ENCODE measurements around the gene BPIFB4. TPM values are rescaled to one million over a fixed set of nuclear protein-coding genes. Genes with fewer than 3 reads are reported as not detected.

Gene BPIFB4
- total RNA-seq, 1 donor from 2014 or later, result not detected

DNA sequence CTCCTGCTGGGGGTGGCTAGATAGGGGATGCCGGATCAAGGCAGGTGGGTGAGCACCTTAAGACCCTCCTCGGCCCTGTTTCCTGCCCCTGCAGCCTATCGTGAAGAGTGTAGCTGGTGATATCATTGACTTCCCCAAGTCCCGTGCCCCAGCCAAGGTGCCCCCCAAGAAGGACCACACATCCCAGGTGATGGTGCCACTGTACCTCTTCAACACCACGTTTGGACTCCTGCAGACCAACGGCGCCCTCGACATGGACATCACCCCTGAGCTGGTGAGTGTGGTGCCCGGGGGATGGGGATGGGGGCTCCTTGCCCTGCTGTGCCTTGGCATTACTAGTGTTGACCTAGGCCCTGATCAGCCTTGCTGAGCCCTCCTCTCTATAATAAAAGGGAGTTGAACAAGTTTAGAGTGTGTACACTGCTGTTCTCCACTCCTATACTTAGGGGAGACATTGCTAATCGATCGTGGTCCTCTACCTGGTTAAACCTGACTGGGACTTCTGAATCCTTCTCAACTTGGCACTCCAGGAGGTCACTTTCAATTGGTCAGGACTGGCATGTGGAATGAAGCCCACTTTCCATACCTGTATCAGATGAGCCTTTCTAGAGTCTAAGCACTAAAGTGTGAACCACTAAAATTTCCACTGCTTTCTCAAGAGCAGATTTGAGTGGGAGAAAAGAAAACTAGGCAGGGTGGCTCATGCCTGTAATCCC is 14.7 kb upstream of the BPIFB4 start:
- DNase-seq (no peak), ATAC-seq (ENCODE audit: low read depth) (no peak)
- H3K9me3 Mint-ChIP-seq, result no peaks in the 10 kb centered on the region
- POLR2A ChIA-PET, result no interaction called here
- CTCF ChIA-PET, result interaction anchor here (0.6 kb wide), 2 partner anchors 182 to 1904 kb away, joined by 3 to 4 read pairs; no protein-coding TSS in a partner anchor
- intact Hi-C loops (cut with micrococcal nuclease), result no loop called here
- TF ChIP-seq, protein P1, sequence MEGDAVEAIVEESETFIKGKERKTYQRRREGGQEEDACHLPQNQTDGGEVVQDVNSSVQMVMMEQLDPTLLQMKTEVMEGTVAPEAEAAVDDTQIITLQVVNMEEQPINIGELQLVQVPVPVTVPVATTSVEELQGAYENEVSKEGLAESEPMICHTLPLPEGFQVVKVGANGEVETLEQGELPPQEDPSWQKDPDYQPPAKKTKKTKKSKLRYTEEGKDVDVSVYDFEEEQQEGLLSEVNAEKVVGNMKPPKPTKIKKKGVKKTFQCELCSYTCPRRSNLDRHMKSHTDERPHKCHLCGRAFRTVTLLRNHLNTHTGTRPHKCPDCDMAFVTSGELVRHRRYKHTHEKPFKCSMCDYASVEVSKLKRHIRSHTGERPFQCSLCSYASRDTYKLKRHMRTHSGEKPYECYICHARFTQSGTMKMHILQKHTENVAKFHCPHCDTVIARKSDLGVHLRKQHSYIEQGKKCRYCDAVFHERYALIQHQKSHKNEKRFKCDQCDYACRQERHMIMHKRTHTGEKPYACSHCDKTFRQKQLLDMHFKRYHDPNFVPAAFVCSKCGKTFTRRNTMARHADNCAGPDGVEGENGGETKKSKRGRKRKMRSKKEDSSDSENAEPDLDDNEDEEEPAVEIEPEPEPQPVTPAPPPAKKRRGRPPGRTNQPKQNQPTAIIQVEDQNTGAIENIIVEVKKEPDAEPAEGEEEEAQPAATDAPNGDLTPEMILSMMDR (IDR thresholded peaks at IDR 0.05), result no peak
- no peaks in the 10 kb centered on the region for H3K27me3 Mint-ChIP-seq
- H3K27ac Mint-ChIP-seq, result no peak overlapping the region
- no peaks in the 10 kb centered on the region for H3K4me1 Mint-ChIP-seq
- H3K4me3 Mint-ChIP-seq, result no peak overlapping the region
- no peaks in the 10 kb centered on the region for H3K36me3 Mint-ChIP-seq (ENCODE audit: low read depth)

DNA sequence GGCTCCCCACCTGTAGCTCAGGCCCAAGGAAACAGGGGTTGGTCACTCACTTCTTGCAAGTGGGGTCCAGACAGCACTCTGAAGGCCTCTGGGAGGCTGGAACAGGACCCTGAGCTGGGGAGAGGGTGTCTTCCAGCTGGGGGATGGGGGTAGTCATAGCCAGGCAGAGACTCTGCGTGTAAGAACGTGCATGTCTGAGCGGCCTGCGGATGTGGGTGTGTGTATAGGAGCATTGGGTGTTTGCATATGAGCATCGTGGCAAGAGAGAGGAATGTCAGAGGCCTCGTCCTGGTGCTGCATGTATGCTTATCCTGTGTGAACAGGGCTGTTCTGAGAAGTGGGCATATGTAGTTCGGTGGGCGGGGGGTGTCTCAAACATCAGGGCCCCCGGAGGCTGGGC is 13.7 kb upstream of the BPIFB4 start:
- intact Hi-C loops (cut with micrococcal nuclease), result no loop called here
- H3K36me3 Mint-ChIP-seq (ENCODE audit: low read depth), result no peaks in the 10 kb centered on the region
- TF ChIP-seq, protein P1 (IDR thresholded peaks at IDR 0.05), result no peak
- H3K27ac Mint-ChIP-seq, result no peak overlapping the region
- DNase-seq (no peak), ATAC-seq (ENCODE audit: low read depth) (no peak)
- ChIA-PET POLR2A (no interaction called here), CTCF (no interaction called here)
- no peak overlapping the region for H3K4me3 Mint-ChIP-seq
- no peaks in the 10 kb centered on the region for H3K27me3 Mint-ChIP-seq
- no peaks in the 10 kb centered on the region for H3K9me3 Mint-ChIP-seq
- no peaks in the 10 kb centered on the region for H3K4me1 Mint-ChIP-seq

DNA sequence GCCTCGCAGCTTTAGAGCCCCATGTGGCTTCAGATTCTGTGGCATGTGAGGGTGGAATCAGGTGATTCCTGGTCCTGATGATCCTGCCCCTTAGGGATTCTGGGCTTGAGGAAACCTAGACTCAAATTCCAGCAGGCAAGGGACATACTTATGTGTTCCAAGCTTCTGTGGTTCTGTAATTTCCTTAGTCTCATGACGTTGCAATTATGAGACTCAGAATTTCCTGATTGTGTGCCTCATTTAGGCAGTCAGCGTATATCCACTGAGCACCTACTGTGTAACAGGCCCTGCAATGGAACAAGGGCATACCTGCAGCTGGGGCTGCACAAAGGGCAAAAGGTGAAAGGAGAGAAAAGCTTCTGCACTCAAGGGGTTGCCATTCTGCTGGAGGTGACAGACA is 11.6 kb upstream of the BPIFB4 start:
- Mint-ChIP-seq H3K27ac (no peak overlapping the region), H3K36me3 (ENCODE audit: low read depth) (no peaks in the 10 kb centered on the region), H3K4me1 (no peaks in the 10 kb centered on the region), H3K9me3 (no peaks in the 10 kb centered on the region), H3K27me3 (no peaks in the 10 kb centered on the region), H3K4me3 (no peak overlapping the region)
- intact Hi-C loops (cut with micrococcal nuclease), result no loop called here
- ATAC-seq (ENCODE audit: low read depth) (no peak), DNase-seq (no peak)
- TF ChIP-seq, protein P1 (IDR thresholded peaks at IDR 0.05), result no peak
- ChIA-PET POLR2A (no interaction called here), CTCF (no interaction called here)

DNA sequence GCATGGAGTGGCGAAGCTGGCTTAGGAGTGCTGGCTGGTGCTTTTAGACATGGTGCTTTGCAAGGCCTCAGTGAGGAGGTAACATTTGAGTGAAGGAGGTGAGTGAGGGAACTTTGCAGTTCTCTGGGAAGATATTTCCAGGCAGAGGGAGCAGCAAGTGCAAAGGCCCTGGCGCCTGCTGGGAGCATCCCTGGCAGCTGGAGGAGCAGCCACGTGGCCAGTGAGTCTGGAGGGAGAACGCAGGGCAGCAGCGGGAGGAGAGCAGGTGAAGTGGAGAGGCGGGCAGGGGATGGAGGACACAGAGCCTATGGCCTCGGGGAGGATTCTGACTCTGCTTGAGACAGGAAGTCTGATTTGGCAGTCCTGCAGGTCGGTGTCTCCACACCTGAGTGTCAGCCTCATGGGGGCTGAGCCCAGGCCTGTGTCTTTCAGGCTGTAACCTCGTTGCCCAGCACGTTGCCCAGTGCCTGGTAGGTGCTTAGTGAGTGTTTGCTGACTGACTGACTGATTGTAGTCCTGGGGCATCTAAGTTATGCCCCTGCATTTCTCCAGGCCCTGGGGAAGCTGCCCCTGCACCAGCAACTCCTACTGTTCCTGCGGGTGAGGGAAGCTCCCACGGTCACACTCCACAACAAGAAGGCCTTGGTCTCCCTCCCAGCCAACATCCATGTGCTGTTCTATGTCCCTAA is 11.0 kb upstream of the BPIFB4 start:
- TF ChIP-seq, protein P1 (IDR thresholded peaks at IDR 0.05), result no peak
- H3K4me1 Mint-ChIP-seq, result no peaks in the 10 kb centered on the region
- H3K36me3 Mint-ChIP-seq (ENCODE audit: low read depth), result no peaks in the 10 kb centered on the region
- no peak for ATAC-seq (ENCODE audit: low read depth)
- intact Hi-C loops (cut with micrococcal nuclease), result no loop called here
- H3K9me3 Mint-ChIP-seq, result no peaks in the 10 kb centered on the region
- ChIA-PET POLR2A (no interaction called here), CTCF (no interaction called here)
- no peak overlapping the region for H3K4me3 Mint-ChIP-seq
- H3K27ac Mint-ChIP-seq, result no peak overlapping the region
- no peak for DNase-seq
- no peaks in the 10 kb centered on the region for H3K27me3 Mint-ChIP-seq

DNA sequence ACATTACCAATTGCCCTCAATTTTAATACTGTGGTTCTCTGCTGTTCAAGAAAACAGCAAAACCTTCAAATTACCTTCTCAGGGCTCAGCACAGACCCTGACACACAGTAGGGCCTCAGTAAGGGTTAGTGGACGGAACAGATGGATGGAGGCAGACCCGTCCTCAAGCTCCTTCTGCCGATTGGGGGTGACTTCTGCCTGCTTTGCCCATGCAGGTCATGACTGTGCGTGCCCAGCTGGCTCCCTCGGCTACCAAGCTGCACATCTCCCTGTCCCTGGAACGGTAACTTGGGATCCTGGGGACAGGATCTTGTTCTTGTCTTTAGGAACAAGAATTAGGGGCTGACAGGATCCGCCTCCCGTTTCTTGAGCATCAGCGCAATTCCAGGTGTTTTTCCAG is 9.8 kb upstream of the BPIFB4 start:
- no peak overlapping the region for H3K4me3 Mint-ChIP-seq
- intact Hi-C loops (cut with micrococcal nuclease), result no loop called here
- DNase-seq (no peak), ATAC-seq (ENCODE audit: low read depth) (no peak)
- TF ChIP-seq, protein P1 (IDR thresholded peaks at IDR 0.05), result no peak
- H3K4me1 Mint-ChIP-seq, result no peaks in the 10 kb centered on the region
- no peaks in the 10 kb centered on the region for H3K36me3 Mint-ChIP-seq (ENCODE audit: low read depth)
- ChIA-PET CTCF (no interaction called here), POLR2A (interaction anchor here (0.6 kb wide), 1 partner anchor 44 kb away, joined by 3 read pairs; no protein-coding TSS in a partner anchor)
- H3K27me3 Mint-ChIP-seq, result no peaks in the 10 kb centered on the region
- no peaks in the 10 kb centered on the region for H3K9me3 Mint-ChIP-seq
- H3K27ac Mint-ChIP-seq, result no peak overlapping the region
